Measurements from ENCODE around the gene UAP1.

Gene UAP1

DNA sequence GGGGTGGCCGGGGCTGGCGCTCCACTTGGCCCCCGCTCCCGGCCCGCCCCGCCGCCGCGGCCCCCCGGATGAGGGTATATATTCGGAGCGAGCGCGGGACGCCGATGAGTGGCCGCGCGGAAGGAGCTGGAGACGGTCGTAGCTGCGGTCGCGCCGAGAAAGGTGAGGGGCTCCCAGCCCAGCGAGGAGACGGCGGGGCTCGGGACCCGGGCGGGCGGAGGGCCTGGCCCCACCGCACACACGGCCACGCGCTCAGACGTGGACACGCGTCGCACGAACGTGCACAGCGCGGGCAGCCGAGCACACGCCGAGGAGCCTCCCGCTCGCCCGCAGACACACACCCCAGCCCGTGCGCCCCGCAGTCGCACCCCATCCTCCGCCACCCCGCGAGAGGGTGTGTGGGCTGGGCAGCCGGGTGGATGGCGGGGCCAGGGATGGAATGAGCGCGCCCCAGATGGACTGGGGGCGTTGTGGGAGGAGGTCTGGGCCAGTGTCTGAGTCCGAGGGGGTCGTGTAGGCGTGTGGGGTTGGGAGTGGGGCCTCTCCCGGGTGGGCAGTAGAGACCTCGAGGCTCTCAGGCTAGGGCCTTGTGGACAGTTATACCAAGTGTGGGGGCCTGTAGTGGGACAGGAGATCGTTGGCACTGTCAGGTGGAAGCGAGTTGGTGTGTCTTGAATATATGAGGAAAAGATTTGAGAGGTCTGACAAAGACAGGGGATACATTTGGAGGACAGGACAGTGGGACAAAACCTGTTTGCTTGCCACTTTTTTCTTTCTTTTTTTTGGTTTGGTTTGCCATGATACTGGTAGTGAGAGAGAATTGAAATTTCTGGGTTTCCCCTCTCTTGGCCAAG is at the start of gene UAP1:
Gene UAP1 (plus strand): TSS at position 107 of the 854 bp plus-strand sequence. CDS start 4,347 bp downstream, outside the sequence.
- peak in 20 of 58 donors; percentile 8 to 65 (median 47) for DNase-seq

- DNase-seq: no peak
Measured at GRCh38 chr1:162527314-162527713, 34.2 kb upstream of the UAP1 start.

DNA sequence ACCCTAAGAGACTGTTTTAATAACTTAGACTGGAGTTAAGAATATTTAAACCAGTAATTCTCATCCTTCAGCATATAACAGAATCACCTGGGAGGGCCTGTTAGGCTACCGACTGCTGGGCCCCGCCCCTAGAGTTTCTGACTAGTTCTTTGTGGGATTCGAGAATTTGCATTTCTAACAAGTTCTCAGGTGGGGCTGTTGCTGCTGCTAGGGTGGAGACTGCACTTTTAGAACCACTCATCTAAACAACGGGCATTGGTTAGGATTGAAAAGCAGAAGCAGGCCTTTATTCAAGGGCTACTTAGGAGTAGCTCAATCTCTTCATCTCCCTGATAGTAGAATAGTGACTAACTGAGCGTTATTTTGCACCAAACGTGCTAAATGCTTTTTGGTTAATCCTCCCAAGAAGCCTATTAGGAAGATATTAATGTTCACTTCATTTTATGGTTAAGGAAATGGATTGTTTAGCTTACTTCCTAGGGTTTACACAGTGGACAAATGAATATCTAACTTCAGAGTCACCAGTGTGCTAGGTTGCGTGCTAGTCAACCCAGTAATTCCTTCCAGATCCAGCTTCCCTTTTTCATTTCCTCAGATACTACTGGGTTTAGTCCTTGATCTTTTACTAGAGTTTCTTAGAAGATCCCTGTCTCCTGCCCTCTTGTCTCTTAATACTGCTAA is 31.1 kb upstream of the UAP1 start:
- no peak for DNase-seq

DNA sequence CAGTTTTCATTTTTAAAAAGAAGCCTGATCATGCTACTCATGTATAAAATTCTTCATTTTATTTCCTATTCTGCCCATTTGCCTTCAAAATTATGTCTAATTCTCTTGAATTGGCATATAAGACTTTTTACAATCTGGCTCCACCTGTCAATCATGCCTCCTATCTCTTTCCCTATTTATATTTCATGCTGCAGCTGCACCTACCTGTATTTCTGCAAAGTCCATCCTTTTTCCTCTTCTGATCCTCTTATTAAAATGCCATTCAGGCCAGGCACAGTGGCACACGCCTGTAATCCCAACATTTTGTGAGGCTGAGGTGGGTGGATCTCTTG is 30.6 kb upstream of the UAP1 start:
- no peak for DNase-seq

DNA sequence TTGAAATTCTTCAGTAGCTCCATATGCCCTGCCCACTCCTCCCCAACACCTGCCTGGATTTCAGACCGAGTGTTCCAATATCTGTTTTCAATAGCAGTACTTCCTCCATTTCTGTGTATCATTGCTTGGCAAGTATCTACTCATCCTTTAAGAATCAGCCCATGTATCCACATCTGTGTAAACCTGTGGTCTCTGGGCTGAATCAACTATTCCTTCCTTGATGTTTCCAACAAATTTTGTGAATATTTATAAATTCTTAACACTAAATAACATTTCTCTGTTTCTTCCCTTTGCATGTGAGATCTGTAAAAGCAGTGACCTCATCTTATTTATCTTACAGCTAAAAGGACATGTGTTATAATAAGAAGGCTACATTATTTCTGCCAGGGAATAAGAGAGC is 26.0 kb upstream of the UAP1 start:
- DNase-seq: peak in 5 of 58 donors; percentile 0 to 15 (median 14)

DNA sequence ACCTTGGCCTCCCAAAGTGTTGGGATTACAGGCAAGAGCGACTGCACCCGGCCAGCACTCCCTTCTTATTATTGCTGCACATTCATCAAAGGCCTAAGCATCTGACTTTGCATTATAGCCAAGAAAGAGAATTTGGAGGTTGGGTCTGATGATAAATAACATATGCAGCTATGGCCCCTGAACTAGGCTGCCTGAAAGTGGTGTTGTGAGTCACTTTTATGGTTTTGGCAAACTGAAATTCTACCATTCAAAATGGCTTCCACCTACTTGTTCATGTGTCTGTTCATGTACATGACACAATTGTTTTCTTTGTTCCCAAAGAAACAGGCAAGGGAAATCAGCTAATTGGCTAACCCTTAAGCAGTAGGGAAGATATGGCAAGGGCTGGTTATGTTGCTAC is 25.0 kb upstream of the UAP1 start:
- no peak for DNase-seq

DNA sequence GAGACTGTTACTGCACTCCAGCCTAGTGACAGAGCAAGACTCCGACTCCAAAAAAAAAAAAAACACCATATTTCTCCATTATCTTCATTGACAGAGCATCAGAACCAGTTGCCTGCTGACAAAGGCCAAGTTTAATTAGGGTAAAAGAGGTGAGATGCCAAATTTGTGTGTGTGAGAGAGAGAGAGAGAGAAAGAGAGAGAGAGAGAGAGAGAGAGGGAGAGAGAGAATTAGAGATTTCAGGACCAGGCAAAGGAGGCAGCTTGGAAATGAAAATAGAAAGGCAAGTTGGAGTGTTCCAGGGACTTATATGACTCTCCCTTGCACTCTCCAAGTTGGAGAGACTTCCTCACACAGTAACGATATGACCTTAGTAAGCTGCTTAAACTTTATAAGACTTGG is 24.3 kb upstream of the UAP1 start:
- DNase-seq: no peak

GRCh38 chr1:162538815-162539431 is 22.6 kb upstream of the UAP1 start:
- no peak for DNase-seq

DNA sequence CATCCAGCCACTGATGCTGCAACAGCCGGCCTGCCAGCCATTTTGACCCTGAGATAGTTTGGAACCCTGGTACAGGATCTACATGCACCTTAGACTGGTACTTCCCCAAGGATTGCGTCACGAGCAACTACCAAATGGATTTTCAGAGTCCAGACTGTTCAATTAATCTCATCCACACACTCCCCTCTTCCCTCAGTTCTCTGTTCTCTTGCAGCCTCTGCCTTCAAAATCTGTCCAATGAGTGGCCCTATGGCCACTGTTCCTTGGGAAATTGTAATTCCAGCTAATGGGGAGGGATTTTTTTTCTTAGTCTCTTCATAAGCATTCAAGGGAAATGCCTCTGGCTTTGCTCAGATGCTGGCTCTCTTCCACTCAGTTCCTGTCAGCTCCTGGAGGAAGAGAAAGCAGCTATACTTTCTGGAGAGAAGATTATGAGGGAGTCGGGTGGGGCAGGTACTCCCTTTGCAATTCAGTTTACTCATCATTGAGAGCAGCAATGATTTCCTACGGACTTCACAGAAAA is 19.8 kb upstream of the UAP1 start:
- peak in 5 of 58 donors; percentile 3 to 30 (median 7) for DNase-seq

DNA sequence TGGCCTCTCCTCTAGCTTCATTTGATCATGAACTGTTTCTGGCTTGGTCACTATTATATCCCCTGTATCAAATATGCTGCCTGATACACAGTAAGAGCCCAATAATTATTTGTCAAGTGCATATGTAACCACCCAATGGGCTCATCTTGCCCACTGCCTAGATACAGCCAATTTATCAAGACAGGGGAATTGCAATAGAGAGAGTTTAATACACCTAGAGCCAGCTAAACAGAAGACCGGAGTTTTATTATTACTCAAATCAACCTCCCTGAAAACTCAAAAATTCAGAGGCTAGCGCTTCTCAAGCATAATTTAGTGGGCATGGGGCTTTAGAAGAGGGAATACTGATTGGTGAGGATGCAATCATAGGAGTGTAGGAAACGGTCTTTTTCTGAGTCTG is 18.3 kb upstream of the UAP1 start:
- no peak for DNase-seq

DNA sequence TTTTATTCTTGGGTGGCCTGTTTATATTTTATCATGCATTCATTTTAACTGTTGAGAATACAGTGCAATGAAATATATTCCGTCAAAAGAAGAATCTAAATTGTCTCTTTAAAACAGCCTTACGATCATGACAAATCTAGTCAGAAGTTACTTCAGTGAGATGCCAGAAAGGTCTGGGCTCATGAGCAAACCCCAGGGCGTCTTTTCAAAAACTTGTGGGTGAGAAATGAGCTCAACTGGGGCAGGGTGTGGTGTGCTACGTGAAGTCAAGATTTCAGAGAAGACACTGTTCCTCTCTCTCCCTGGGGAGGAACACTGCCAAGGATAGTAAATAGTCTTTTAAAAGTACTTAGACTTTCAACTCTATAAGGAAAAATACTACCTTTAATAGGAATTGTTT is 13.4 kb upstream of the UAP1 start:
- peak in 1 of 58 donors; percentile 6 for DNase-seq

DNA sequence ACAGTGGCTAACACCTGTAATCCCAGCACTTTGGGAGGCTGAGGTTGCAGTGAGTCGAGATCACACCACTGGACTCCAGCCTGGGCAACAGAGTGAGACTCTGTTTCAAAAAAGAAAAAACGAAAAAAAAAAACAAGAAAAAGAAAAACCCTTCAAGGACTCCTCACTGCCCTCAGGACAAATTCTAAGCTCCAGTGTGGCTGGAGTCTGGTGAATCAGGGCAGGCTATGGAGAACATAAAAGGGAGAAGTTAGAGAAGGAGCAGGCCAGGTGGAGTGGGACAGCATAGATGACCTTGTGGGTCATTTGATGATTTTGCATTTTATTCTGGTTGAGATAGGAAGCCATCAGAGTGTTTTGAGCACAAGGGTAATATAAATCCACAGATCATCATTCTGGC is 12.5 kb upstream of the UAP1 start:
- no peak for DNase-seq

- DNase-seq: no peak
Measured at GRCh38 chr1:162550925-162551324, 10.6 kb upstream of the UAP1 start.

DNA sequence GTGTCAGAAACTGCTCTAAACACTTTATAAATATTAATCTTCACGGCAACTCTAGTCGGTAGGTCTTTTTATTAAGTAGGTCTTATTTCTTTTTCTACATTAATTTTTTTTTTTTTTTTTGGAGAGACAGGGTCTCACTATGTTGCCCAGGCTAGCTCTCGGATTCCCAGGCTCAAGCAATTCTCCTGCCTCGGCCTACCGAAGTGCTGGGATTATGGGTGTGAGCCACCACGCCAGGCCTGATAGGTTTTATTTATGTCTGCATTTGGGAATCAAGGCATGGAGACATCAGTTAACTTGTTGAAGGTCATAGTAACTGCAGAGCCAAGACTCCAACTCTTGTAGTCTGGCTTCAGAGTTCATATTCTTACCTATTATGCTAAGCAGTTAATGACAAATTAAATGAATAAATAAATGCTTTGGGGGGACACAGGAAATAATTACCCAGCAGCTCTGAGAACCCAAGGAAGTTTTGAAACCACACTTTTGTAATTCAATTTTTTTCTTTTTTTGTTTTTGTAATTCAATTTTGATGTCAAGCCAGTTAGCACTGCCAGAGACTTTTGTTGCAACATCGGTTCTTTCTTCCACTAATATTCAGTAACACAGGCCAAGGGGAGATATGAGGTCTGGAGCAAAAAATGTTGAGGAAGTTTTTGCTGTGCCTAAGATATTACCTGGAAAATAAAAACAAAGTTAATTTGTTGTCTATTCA is 9.4 kb upstream of the UAP1 start:
- DNase-seq: no peak

GRCh38 chr1:162552684-162553252 is 8.8 kb upstream of the UAP1 start:
- no peak for DNase-seq

DNA sequence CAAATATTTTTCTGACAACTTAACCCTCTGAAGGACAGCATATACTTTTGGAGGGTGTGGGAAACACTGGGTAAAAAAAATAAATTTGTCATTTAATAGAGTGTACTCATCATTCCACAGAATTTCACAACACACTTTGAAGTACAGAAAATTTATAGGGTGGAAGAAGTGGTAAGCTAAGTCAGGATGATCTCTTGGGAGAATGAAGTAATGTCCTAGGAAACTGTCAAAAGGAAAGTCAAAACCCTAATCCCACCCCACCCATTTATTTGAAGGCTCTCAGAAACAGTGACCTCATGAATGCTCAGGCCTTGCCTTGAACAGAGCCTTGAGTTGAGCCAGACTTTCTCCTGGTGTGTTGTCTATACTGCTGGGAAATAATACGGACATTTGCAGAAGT is 7.3 kb upstream of the UAP1 start:
- no peak for DNase-seq

DNA sequence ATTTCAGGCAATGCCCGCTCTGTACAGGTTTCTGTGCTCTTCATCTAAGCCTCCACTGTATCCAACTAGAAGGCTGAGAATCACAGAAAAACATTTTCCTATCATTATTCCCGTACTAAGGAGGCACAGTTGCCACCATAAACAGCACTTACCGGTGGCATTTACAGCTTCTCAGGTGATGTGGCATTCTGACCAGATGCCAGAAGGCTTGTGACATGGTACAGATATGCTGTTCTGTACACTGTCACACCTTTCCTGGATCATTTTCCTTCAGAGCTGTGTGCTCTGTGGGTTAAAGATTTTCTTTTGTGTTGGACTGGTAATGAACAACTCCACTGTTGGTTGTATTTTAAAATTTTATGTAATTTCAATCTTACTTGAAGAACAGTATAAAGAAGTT is 4.0 kb upstream of the UAP1 start:
- no peak for DNase-seq

DNA sequence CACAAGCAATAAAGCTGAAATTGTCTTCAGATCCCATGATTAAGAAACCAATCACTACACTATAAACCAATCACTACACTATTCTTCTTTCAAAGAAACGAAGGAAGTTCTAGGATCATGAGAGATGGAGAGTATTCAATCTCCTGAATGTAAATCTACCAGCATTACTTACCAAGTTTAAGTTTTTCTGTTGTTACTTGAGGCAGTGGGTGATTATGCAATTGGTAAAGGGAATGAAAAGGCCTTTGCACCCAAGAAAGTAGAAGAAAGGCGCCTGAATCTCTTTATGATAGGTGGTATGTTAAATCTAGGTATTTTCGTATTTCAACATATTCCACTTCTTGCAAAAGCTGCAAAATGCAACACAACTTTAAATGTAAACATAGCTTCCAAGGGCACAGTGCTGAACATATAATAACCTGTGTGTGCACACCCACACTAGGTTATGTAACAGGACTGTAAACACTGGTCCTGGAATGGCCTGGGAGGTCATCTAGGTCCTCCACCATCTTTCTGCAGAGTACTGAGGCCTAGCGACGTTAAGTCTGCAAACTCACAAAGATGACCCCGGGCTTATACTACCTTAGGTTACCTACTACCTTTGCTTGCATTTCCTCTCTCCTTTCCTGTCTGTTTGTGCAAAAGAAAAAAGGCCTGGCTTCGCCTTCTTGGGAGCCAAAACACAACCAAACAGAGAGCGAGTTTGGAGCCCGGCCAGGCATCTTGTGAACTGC is 1.1 kb upstream of the UAP1 start:
- peak in 3 of 58 donors; percentile 33 to 39 (median 37) for DNase-seq

- peak; percentile 68 to 98 (median 96) for DNase-seq
Measured at GRCh38 chr1:162561037-162561615, 396 bp upstream of the UAP1 start.

DNA sequence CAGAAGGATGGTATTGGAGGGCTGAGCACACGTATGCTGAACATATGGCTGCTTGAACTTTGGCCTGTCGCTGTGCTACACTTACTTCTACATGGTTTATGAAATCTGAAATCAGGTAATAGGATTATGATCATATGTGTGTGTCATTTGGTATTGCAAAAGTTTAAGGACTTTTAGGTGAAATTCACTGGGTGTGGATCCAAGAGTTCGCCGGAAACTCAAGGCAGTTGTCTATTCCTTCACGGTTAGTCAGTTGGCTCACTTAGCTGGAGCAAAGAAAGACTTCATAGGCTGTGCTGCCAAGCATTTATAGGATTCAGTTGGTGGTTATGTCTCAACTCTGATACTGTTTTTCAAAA is 927 bp downstream of the UAP1 start:
- DNase-seq: peak in 6 of 58 donors; percentile 0 to 8 (median 3)
